B cell (primary cell): ENCODE data around the gene KSR2.

Experiments
- CTCF ChIP-seq: fragments of 200-600 bp; IDR thresholded peaks from one replicate; pipeline ENCODE4 v1.8.0; 2022; ENCODE audit warnings: antibody characterized with exemption, mild to moderate bottlenecking
- EZH2 ChIP-seq: IDR thresholded peaks from 2 replicates; pipeline ENCODE4 v1.6.1; 2012; ENCODE audit warnings: borderline replicate concordance, low read depth, mild to moderate bottlenecking, moderate library complexity, low read length; ENCODE audit not compliant: insufficient read depth, poor library complexity, severe bottlenecking

DNA sequence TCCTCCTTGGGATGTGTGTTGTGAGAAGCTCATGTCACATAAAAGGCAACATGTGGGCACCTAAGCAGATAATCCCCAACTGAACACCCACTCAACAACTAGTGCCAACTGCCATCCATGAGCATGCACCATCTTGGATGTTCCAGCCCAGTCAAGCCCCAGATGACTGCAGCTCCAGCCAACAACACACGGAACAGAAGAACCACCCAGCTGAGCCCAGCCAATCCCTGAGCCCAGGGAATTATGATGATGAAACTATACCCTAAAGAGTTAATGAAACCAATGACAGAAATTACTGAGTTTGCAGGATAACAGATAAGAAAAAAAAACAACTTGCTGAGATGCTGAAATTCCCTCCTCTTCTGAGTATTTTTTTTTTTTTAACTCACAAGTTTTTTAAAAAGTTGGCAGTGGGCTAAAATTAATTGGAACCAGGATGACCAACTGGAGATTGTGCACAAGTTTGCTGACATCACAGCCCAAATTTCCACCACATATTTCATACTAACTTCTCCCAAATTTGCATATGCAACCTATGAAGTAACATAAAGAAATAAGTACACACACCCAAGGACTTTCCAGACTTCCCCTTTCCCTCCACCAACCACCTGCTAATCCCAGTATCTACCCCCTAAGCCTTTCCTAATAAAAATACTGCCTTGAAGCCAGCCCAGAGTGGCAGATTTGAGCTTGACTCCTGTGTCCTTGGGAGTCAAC, 124.5 kb downstream of the KSR2 start:
- TF ChIP-seq CTCF = no peak
- TF ChIP-seq EZH2 = no peak
